A549 treated with AZD2906 at 1 μM for 4 hours (cell line): ENCODE results near the gene KCTD10. TPM values are rescaled to one million over a fixed set of nuclear protein-coding genes. Genes with fewer than 3 reads are reported as not detected.

Experiments used
- total RNA-seq: library from RNA; stranded (reverse); fragments of 200-300 nt; extraction: Qiagen RNA extraction; gene quantifications from 5 replicates; pipeline ENCODE4 v1.2.3, GENCODE V29; 2022

Gene KCTD10, protein sequence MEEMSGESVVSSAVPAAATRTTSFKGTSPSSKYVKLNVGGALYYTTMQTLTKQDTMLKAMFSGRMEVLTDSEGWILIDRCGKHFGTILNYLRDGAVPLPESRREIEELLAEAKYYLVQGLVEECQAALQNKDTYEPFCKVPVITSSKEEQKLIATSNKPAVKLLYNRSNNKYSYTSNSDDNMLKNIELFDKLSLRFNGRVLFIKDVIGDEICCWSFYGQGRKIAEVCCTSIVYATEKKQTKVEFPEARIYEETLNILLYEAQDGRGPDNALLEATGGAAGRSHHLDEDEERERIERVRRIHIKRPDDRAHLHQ
- total RNA-seq, result 43.0 to 66.5 TPM (median 44.9 TPM) in 5 replicates

GRCh38 chr12:109477185-109477962 is at the start of gene KCTD10, which contains the start of gene UBE3B:
Gene KCTD10, minus strand, starts transcription at chr12:109477300. Its CDS starts 38 bp downstream, at chr12:109477262.
Gene UBE3B, plus strand, starts transcription at chr12:109477634. Its CDS starts 5,918 bp downstream, at chr12:109483552.

Other genes with a start within 250 kb of the KCTD10 start
- gene FOXN4, start 168.0 kb downstream of the KCTD10 start, total RNA-seq, result 0.04 to 0.11 TPM (median 0.07 TPM) in 5 replicates
- gene MYO1H, start 129.4 kb downstream of the KCTD10 start, total RNA-seq, result not detected in 5 replicates
- gene UBE3B, start 334 bp upstream of the KCTD10 start, total RNA-seq, result 12.7 to 14.6 TPM (median 13.7 TPM) in 5 replicates
- gene MMAB, start 96.2 kb upstream of the KCTD10 start, total RNA-seq, result 27.4 to 30.7 TPM (median 29.1 TPM) in 5 replicates
- 6.4 to 9.3 TPM (median 7.9 TPM) in 5 replicates for gene MVK, start 96.5 kb upstream of the KCTD10 start, total RNA-seq
- gene FAM222A, start 236.5 kb upstream of the KCTD10 start, total RNA-seq, result 3.4 to 5.7 TPM (median 4.6 TPM) in 5 replicates